Gastrocnemius medialis (tissue), 4 donors: ENCODE results near the gene ISG20. TPM values are rescaled to one million over a fixed set of nuclear protein-coding genes. Genes with fewer than 3 reads are reported as not detected.

Experiments used
- ATAC-seq, 2 donors: fragments of 150-250 bp; one replicate each; pipeline ENCODE4 v1.9.1; 2016
- DNase-seq, 2 donors: peaks; one replicate each; pipeline ENCODE4 v3.0.0-alpha.2; 2019
- H3K27ac ChIP-seq, 4 donors: fragments of 200-600 bp; sonication (generic); 1 replicate in 1 of 4; 2 replicates in 3 of 4; pipeline ENCODE4 v1.5.1; 2016 to 2018; ENCODE audit warnings: mild to moderate bottlenecking in 2 of 4, moderate library complexity in 1 of 4
- H3K27me3 ChIP-seq, 3 donors: fragments of 200-600 bp; sonication (generic) in 2 of 3; 1 replicate in 1 of 3; 2 replicates in 2 of 3; pipeline versions ENCODE4 v1.5.1 to v1.6.0; 2016 to 2019; ENCODE audit warnings: mild to moderate bottlenecking in 1 of 3, moderate library complexity in 1 of 3
- H3K36me3 ChIP-seq, 2 donors: fragments of 200-600 bp; sonication (generic) in 1 of 2; one replicate each; pipeline ENCODE4 v1.5.1; 2017 to 2018
- H3K4me1 ChIP-seq, 2 donors: fragments of 200-600 bp; sonication (generic) in 1 of 2; one replicate each; pipeline ENCODE4 v1.5.1; 2016 to 2017; ENCODE audit warnings: mild to moderate bottlenecking in 2 of 2
- H3K4me3 ChIP-seq, 4 donors: fragments of 200-600 bp; sonication (generic) in 3 of 4; 1 replicate in 1 of 4; 2 replicates in 3 of 4; pipeline ENCODE4 v1.5.1; 2016 to 2019; ENCODE audit warnings: mild to moderate bottlenecking in 2 of 4
- H3K9me3 ChIP-seq, 3 donors: fragments of 200-600 bp; sonication (generic) in 2 of 3; 1 replicate in 1 of 3; 2 replicates in 2 of 3; pipeline ENCODE4 v1.5.1; 2016 to 2019
- POLR2A ChIP-seq, 2 donors: fragments of 450-650 bp; IDR thresholded peaks; one replicate each; pipeline ENCODE4 v1.6.1; 2017; ENCODE audit warnings: antibody characterized with exemption in 2 of 2, mild to moderate bottlenecking in 2 of 2, moderate library complexity in 2 of 2
- in situ Hi-C, 4 donors: fragments of 200-750 bp; cut with MboI; loops; one replicate each; pipeline versions ENCODE4 v1.15.0 to v1.8.0; 2017; ENCODE audit warnings: low sequenced_read_pairs in 4 of 4
- intact Hi-C: fragments of 100-400 bp; cut with DNase I; formaldehyde crosslinking; loops from one replicate; pipeline ENCODE4 v1.15.1; 2023; ENCODE audit warnings: low total_unique reads
- total RNA-seq, 4 donors: library from RNA; depleted of rRNA; stranded (reverse); fragments of >200 nt; gene quantifications; one replicate each; pipeline versions ENCODE4 v1.1.0 to v1.2.3, GENCODE V29; 2016
- TF ChIP-seq, protein P1 (sequence below), 5 experiments: fragments of 450-650 bp in 3 of 5; fragments of 200-600 bp in 2 of 5; sonication (generic) in 2 of 5; IDR thresholded peaks in 4 of 5; conservative IDR thresholded peaks in 1 of 5; 1 replicate in 4 of 5; 2 replicates in 1 of 5; pipeline ENCODE4 v1.5.1; 2016 to 2019; ENCODE audit warnings: antibody characterized with exemption in 5 of 5, mild to moderate bottlenecking in 3 of 5, moderate library complexity in 3 of 5

The ISG20 gene
- total RNA-seq, 4 donors from 2014 or later = 1.2 to 9.2 (median 1.6) TPM

DNA sequence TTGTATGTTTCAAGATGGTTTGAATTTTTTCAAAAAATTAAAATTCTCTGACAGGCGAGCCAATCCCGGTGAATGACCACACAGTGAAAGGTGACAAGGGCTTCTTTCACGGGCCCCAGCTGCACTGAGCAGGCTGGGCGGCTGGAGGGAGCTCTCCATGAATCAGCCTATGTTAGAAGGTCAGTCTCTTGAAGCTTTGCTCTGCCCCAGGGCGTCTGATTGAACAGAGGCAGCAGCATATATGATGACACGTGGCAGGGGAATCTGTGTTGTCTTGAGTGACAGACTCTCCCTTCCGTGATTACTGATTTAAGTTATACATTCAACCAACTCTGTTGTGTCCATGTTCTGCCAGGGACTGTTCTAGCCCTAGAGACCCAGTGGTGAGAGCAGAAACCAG is 51.5 kb downstream of the ISG20 start:
- in situ Hi-C loops = no loop called here
- Histone ChIP-seq H3K9me3 (no peaks in the 10 kb centered on the region), H3K27me3 (peaks cover 0 to 6% (median 6%) of the 10 kb centered on the region in 3 donors), H3K27ac (no peak overlapping the region), H3K4me3 (no peak overlapping the region), H3K4me1 (no peaks in the 10 kb centered on the region), H3K36me3 (no peaks in the 10 kb centered on the region)
- TF ChIP-seq, protein P1, sequence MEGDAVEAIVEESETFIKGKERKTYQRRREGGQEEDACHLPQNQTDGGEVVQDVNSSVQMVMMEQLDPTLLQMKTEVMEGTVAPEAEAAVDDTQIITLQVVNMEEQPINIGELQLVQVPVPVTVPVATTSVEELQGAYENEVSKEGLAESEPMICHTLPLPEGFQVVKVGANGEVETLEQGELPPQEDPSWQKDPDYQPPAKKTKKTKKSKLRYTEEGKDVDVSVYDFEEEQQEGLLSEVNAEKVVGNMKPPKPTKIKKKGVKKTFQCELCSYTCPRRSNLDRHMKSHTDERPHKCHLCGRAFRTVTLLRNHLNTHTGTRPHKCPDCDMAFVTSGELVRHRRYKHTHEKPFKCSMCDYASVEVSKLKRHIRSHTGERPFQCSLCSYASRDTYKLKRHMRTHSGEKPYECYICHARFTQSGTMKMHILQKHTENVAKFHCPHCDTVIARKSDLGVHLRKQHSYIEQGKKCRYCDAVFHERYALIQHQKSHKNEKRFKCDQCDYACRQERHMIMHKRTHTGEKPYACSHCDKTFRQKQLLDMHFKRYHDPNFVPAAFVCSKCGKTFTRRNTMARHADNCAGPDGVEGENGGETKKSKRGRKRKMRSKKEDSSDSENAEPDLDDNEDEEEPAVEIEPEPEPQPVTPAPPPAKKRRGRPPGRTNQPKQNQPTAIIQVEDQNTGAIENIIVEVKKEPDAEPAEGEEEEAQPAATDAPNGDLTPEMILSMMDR (IDR thresholded peaks at IDR 0.05 in 4 of 5, conservative IDR thresholded peaks at IDR 0.05 in 1 of 5) = no peak
- no peak for TF ChIP-seq POLR2A (IDR thresholded peaks at IDR 0.05)
- ATAC-seq (no peak), DNase-seq (no peak)
- intact Hi-C loops = no loop called here

GRCh38 chr15:88693191-88693590 is 54.4 kb downstream of the ISG20 start:
- in situ Hi-C loops = no loop called here
- Histone ChIP-seq H3K27me3 (peaks cover 0 to 7% (median 6%) of the 10 kb centered on the region in 3 donors), H3K36me3 (no peaks in the 10 kb centered on the region), H3K9me3 (no peaks in the 10 kb centered on the region), H3K27ac (no peak overlapping the region), H3K4me1 (no peaks in the 10 kb centered on the region), H3K4me3 (no peak overlapping the region)
- intact Hi-C loops = no loop called here
- TF ChIP-seq POLR2A (IDR thresholded peaks at IDR 0.05) = no peak
- TF ChIP-seq, protein P1 (IDR thresholded peaks at IDR 0.05 in 4 of 5, conservative IDR thresholded peaks at IDR 0.05 in 1 of 5) = no peak
- no peak for DNase-seq
- no peak for ATAC-seq

DNA sequence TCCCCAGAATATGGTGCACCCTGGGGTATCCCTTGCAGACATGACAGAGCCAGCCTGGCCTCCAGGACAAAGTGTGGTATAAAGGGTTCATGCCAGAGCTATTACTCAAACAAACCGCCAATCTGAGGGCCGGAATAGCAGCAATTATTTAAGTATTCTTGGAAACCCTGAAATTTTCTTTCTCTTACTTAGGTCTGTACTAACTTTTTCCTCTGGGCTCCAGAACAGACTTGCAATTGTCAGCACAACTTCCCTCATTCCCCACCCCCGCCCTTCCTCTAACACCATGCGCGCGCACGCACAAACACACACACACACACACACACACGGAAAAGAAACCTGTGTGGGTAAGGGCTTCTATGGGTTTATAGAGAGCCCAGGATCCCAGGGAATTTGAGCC is 56.3 kb downstream of the ISG20 start:
- no peak for TF ChIP-seq POLR2A (IDR thresholded peaks at IDR 0.05)
- TF ChIP-seq, protein P1 (IDR thresholded peaks at IDR 0.05 in 4 of 5, conservative IDR thresholded peaks at IDR 0.05 in 1 of 5) = no peak
- DNase-seq (no peak), ATAC-seq (no peak)
- H3K4me1 ChIP-seq = no peaks in the 10 kb centered on the region
- peaks cover 0 to 7% (median 4%) of the 10 kb centered on the region in 3 donors for H3K27me3 ChIP-seq
- no peak overlapping the region for H3K4me3 ChIP-seq
- intact Hi-C loops (no loop called here), in situ Hi-C loops (no loop called here)
- no peaks in the 10 kb centered on the region for H3K36me3 ChIP-seq
- H3K9me3 ChIP-seq = no peaks in the 10 kb centered on the region
- H3K27ac ChIP-seq = no peak overlapping the region

GRCh38 chr15:88695691-88696251 is 57.0 kb downstream of the ISG20 start:
- H3K4me1 ChIP-seq = no peaks in the 10 kb centered on the region
- no peaks in the 10 kb centered on the region for H3K36me3 ChIP-seq
- DNase-seq (no peak), ATAC-seq (no peak)
- intact Hi-C loops = no loop called here
- no peak overlapping the region for H3K4me3 ChIP-seq
- H3K27me3 ChIP-seq = peaks cover 0 to 7% (median 4%) of the 10 kb centered on the region in 3 donors
- in situ Hi-C loops = no loop called here
- H3K9me3 ChIP-seq = no peaks in the 10 kb centered on the region
- no peak for TF ChIP-seq POLR2A (IDR thresholded peaks at IDR 0.05)
- TF ChIP-seq, protein P1 (IDR thresholded peaks at IDR 0.05 in 4 of 5, conservative IDR thresholded peaks at IDR 0.05 in 1 of 5) = no peak
- H3K27ac ChIP-seq = no peak overlapping the region

DNA sequence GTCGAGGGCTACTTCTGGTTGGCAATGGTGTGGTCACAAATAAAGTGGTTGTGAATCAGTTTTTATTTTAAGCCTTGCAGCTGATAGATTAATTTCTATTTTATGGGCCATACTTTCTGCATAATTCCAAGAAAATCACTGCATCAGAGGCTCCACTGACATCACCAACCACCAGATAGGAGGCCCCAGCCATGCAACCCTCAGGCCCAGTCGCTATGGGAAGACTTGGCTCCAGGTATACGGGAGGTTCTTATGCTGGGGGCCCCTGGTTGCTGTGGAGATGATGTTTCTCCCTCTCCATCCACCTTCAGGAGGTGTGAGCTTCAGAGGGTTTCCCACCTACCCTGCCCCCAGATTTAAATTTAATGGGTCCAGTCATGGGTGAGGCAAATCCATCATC is 57.4 kb downstream of the ISG20 start:
- TF ChIP-seq POLR2A (IDR thresholded peaks at IDR 0.05) = no peak
- TF ChIP-seq, protein P1 (IDR thresholded peaks at IDR 0.05 in 4 of 5, conservative IDR thresholded peaks at IDR 0.05 in 1 of 5) = no peak
- intact Hi-C loops = no loop called here
- Histone ChIP-seq H3K9me3 (no peaks in the 10 kb centered on the region), H3K27me3 (peaks cover 0 to 7% (median 4%) of the 10 kb centered on the region in 3 donors), H3K4me3 (no peak overlapping the region), H3K36me3 (no peaks in the 10 kb centered on the region), H3K4me1 (no peaks in the 10 kb centered on the region), H3K27ac (no peak overlapping the region)
- DNase-seq (no peak), ATAC-seq (no peak)
- in situ Hi-C loops = no loop called here
